Measurements from ENCODE around the gene TRPM3. TPM values are rescaled to one million over a fixed set of nuclear protein-coding genes. Genes with fewer than 3 reads are reported as not detected.

TRPM3 gene
- total and polyA plus RNA-seq, 2 donors (not counting 1 experiment from before 2014, with no cell fraction given) = not detected

- Mint-ChIP-seq H3K27ac (no peak overlapping the region), H3K27me3 (no peaks in the 10 kb centered on the region), H3K9me3 (ENCODE audit: insufficient read depth) (no peaks in the 10 kb centered on the region), H3K4me3 (no peak overlapping the region), H3K4me1 (no peaks in the 10 kb centered on the region)
- DNase-seq = no peak
- Histone ChIP-seq H4K20me1 (ENCODE audit: control insufficient read depth, insufficient read depth, low read length, poor library complexity, severe bottlenecking) (no peaks in the 10 kb centered on the region), H3K4me3 (ENCODE audit: control extremely low read depth in 1 of 5, extremely low read depth in 1 of 5, insufficient read depth in 1 of 5, low read depth in 2 of 5, low read length in 4 of 5) (no peak overlapping the region), H3K27me3 (replicated peaks in 1 of 4; ENCODE audit: control extremely low read depth in 1 of 4, control insufficient read depth in 3 of 4, insufficient read depth in 4 of 4, low read length in 3 of 4) (no peaks in the 10 kb centered on the region), H3K9ac (ENCODE audit: low read length) (no peak overlapping the region), H3K4me2 (replicated peaks; ENCODE audit: low read depth, low read length, poor library complexity, severe bottlenecking) (no peak overlapping the region), H2AFZ (ENCODE audit: insufficient read depth, low read depth, low read length, poor library complexity, severe bottlenecking) (no peak overlapping the region), H3K27ac (ENCODE audit: low read length in 2 of 2) (no peak overlapping the region), H3K4me1 (ENCODE audit: control insufficient read depth in 2 of 2, insufficient read depth in 2 of 2, low read length in 2 of 2) (no peaks in the 10 kb centered on the region), H3K36me3 (replicated peaks in 1 of 2; ENCODE audit: control extremely low read depth in 1 of 2, control insufficient read depth in 1 of 2, extremely low read depth in 1 of 2, insufficient read depth in 2 of 2, low read length in 1 of 2) (no peaks in the 10 kb centered on the region), H3K9me3 (ENCODE audit: control extremely low read depth in 1 of 3, control insufficient read depth in 2 of 3, insufficient read depth in 1 of 3, low read length in 2 of 3) (no peaks in the 10 kb centered on the region), H3K79me2 (ENCODE audit: control insufficient read depth, insufficient read depth, low read length) (no peaks in the 10 kb centered on the region)
- ChIA-PET CTCF (no interaction called here), POLR2A (no interaction called here)
- no CpG with 5 or more reads among the region's 3 CpGs for WGBS (ENCODE audit: insufficient coverage)
- ATAC-seq (ENCODE audit: low read depth) = no peak
- TF ChIP-seq CTCF (IDR thresholded peaks at IDR 0.05) (no peak), EZH2 (IDR thresholded peaks at IDR 0.05; ENCODE audit: borderline replicate concordance, insufficient read depth, low read depth, low read length, poor library complexity, severe bottlenecking) (no peak)
- intact Hi-C loops (cut with micrococcal nuclease) = no loop called here
Measured at GRCh38 chr9:70772601-70773000, 348.8 kb downstream of the TRPM3 start.

GRCh38 chr9:70765946-70766345 lies 355.5 kb downstream of the TRPM3 start:
- no peak overlapping the region for H2AFZ ChIP-seq (ENCODE audit: insufficient read depth, low read depth, low read length, poor library complexity, severe bottlenecking)
- no peaks in the 10 kb centered on the region for H3K27me3 Mint-ChIP-seq
- H3K4me2 ChIP-seq (replicated peaks; ENCODE audit: low read depth, low read length, poor library complexity, severe bottlenecking) = no peak overlapping the region
- no peak for DNase-seq
- H3K4me1 ChIP-seq (ENCODE audit: control insufficient read depth in 2 of 2, insufficient read depth in 2 of 2, low read length in 2 of 2) = no peaks in the 10 kb centered on the region
- H3K9me3 Mint-ChIP-seq (ENCODE audit: insufficient read depth) = no peaks in the 10 kb centered on the region
- H4K20me1 ChIP-seq (ENCODE audit: control insufficient read depth, insufficient read depth, low read length, poor library complexity, severe bottlenecking) = no peaks in the 10 kb centered on the region
- H3K27ac ChIP-seq (ENCODE audit: low read length in 2 of 2) = no peak overlapping the region
- no peak overlapping the region for H3K4me3 Mint-ChIP-seq
- TF ChIP-seq CTCF (IDR thresholded peaks at IDR 0.05) (no peak), EZH2 (IDR thresholded peaks at IDR 0.05; ENCODE audit: borderline replicate concordance, insufficient read depth, low read depth, low read length, poor library complexity, severe bottlenecking) (no peak)
- no peaks in the 10 kb centered on the region for H3K27me3 ChIP-seq (replicated peaks in 1 of 4; ENCODE audit: control extremely low read depth in 1 of 4, control insufficient read depth in 3 of 4, insufficient read depth in 4 of 4, low read length in 3 of 4)
- H3K9me3 ChIP-seq (ENCODE audit: control extremely low read depth in 1 of 3, control insufficient read depth in 2 of 3, insufficient read depth in 1 of 3, low read length in 2 of 3) = no peaks in the 10 kb centered on the region
- H3K4me1 Mint-ChIP-seq = no peaks in the 10 kb centered on the region
- no peaks in the 10 kb centered on the region for H3K36me3 ChIP-seq (replicated peaks in 1 of 2; ENCODE audit: control extremely low read depth in 1 of 2, control insufficient read depth in 1 of 2, extremely low read depth in 1 of 2, insufficient read depth in 2 of 2, low read length in 1 of 2)
- no peaks in the 10 kb centered on the region for H3K79me2 ChIP-seq (ENCODE audit: control insufficient read depth, insufficient read depth, low read length)
- intact Hi-C loops (cut with micrococcal nuclease) = no loop called here
- H3K9ac ChIP-seq (ENCODE audit: low read length) = no peak overlapping the region
- ChIA-PET POLR2A (no interaction called here), CTCF (no interaction called here)
- H3K27ac Mint-ChIP-seq = no peak overlapping the region
- ATAC-seq (ENCODE audit: low read depth) = no peak
- no CpG with 5 or more reads among the region's 1 CpG for WGBS (ENCODE audit: insufficient coverage)
- H3K4me3 ChIP-seq (ENCODE audit: control extremely low read depth in 1 of 5, extremely low read depth in 1 of 5, insufficient read depth in 1 of 5, low read depth in 2 of 5, low read length in 4 of 5) = no peak overlapping the region
